HEK293 (cell line): Measurements from ENCODE around the gene RNF113B.

ENCODE experiments used
- CTCF ChIA-PET: fragments of 350-600 bp; formaldehyde crosslinking; extraction: SDS; loops from one replicate; lab custom pipeline; 2021; ENCODE audit warnings: antibody characterized with exemption; lab: Yijun Ruan, JAX
- POLR2A ChIA-PET: fragments of 300-600 bp; formaldehyde crosslinking; extraction: SDS; loops from one replicate; lab custom pipeline; 2020; ENCODE audit warnings: antibody characterized with exemption, inconsistent platforms; lab: Yijun Ruan, JAX
- H3K27ac ChIP-seq: fragments of 200-500 bp; sonication (Bioruptor generic); 2 replicates; pipeline ENCODE4 v1.5.1; 2014; ENCODE audit warnings: low read depth, low read length, control low read depth, inconsistent platforms; ENCODE audit errors: extremely low read depth
- H3K36me3 ChIP-seq, 2 experiments: fragments of 200-500 bp in 1 of 2; sonication (Bioruptor generic) in 1 of 2; 1 replicate in 1 of 2; 2 replicates in 1 of 2; pipeline ENCODE4 v1.5.1; 2014 to 2017; ENCODE audit warnings: inconsistent platforms in 2 of 2, low read length in 2 of 2; ENCODE audit not compliant: control insufficient read depth in 2 of 2, insufficient read depth in 1 of 2
- H3K4me1 ChIP-seq: fragments of 200-500 bp; sonication (Bioruptor generic); 2 replicates; pipeline ENCODE4 v1.5.1; 2014; ENCODE audit warnings: mild to moderate bottlenecking, low read length, inconsistent platforms; ENCODE audit not compliant: control insufficient read depth, insufficient read depth
- H3K4me3 ChIP-seq: 2 replicates; pipeline ENCODE4 v1.5.1; 2011; ENCODE audit warnings: low read depth, mild to moderate bottlenecking, control low read depth, low read length, moderate library complexity
- H3K9me3 ChIP-seq: fragments of 200-500 bp; sonication (Bioruptor generic); 2 replicates; pipeline ENCODE4 v1.5.1; 2014; ENCODE audit warnings: low read depth, low read length, inconsistent platforms; ENCODE audit not compliant: control insufficient read depth, insufficient read depth
- BCL11A ChIP-seq: fragments of 450-650 bp; formaldehyde crosslinking; IDR thresholded peaks from 2 replicates; pipeline ENCODE4 v1.5.1; 2016; ENCODE audit warnings: low read depth, missing biosample characterization, missing genetic modification characterization
- GLI2 ChIP-seq: fragments of 450-650 bp; formaldehyde crosslinking; IDR thresholded peaks from 2 replicates; pipeline ENCODE4; 2017; ENCODE audit warnings: missing biosample characterization, missing genetic modification characterization, low read depth, borderline replicate concordance
- GLIS2 ChIP-seq: fragments of 450-650 bp; formaldehyde crosslinking; IDR thresholded peaks from 2 replicates; pipeline ENCODE4 v1.5.1; 2016; ENCODE audit warnings: missing biosample characterization, missing genetic modification characterization
- KLF1 ChIP-seq: fragments of 450-650 bp; formaldehyde crosslinking; IDR thresholded peaks from 2 replicates; pipeline ENCODE4 v1.5.1; 2016; ENCODE audit warnings: missing biosample characterization, missing genetic modification characterization
- MZF1 ChIP-seq: fragments of 450-650 bp; formaldehyde crosslinking; IDR thresholded peaks from 2 replicates; pipeline ENCODE4 v1.5.1; 2017; ENCODE audit warnings: missing biosample characterization, missing genetic modification characterization, borderline replicate concordance
- RBAK ChIP-seq: fragments of 450-650 bp; formaldehyde crosslinking; IDR thresholded peaks from 2 replicates; pipeline ENCODE4 v1.5.1; 2016; ENCODE audit warnings: missing biosample characterization, missing genetic modification characterization
- REPIN1 ChIP-seq: fragments of 450-650 bp; formaldehyde crosslinking; IDR thresholded peaks from 2 replicates; pipeline ENCODE4 v1.5.1; 2017; ENCODE audit warnings: missing biosample characterization, missing genetic modification characterization, low read depth
- ZBTB21 ChIP-seq: fragments of 450-650 bp; formaldehyde crosslinking; IDR thresholded peaks from 2 replicates; pipeline ENCODE4 v1.5.1; 2017; ENCODE audit warnings: missing biosample characterization, missing genetic modification characterization
- ZBTB48 ChIP-seq: fragments of 450-650 bp; formaldehyde crosslinking; IDR thresholded peaks from 2 replicates; pipeline ENCODE4 v1.5.1; 2016; ENCODE audit warnings: missing biosample characterization, missing genetic modification characterization
- ZFP37 ChIP-seq: fragments of 450-650 bp; formaldehyde crosslinking; IDR thresholded peaks from 2 replicates; pipeline ENCODE4 v1.5.1; 2016; ENCODE audit warnings: missing biosample characterization, missing genetic modification characterization
- ZIC2 ChIP-seq: fragments of 450-650 bp; formaldehyde crosslinking; IDR thresholded peaks from 2 replicates; pipeline ENCODE4 v1.5.1; 2016; ENCODE audit warnings: missing biosample characterization, missing genetic modification characterization
- ZNF155 ChIP-seq: fragments of 450-650 bp; formaldehyde crosslinking; IDR thresholded peaks from 2 replicates; pipeline ENCODE4 v1.5.1; 2016; ENCODE audit warnings: missing biosample characterization, missing genetic modification characterization
- ZNF174 ChIP-seq: fragments of 450-650 bp; formaldehyde crosslinking; IDR thresholded peaks from 2 replicates; pipeline ENCODE4 v1.5.0; 2017; ENCODE audit warnings: missing biosample characterization, mild to moderate bottlenecking, missing genetic modification characterization
- ZNF248 ChIP-seq: fragments of 450-650 bp; formaldehyde crosslinking; IDR thresholded peaks from 2 replicates; pipeline ENCODE4 v1.5.1; 2017; ENCODE audit warnings: missing biosample characterization, missing genetic modification characterization
- ZNF621 ChIP-seq: fragments of 450-650 bp; formaldehyde crosslinking; IDR thresholded peaks from 2 replicates; pipeline ENCODE4 v1.5.1; 2017; ENCODE audit warnings: missing biosample characterization, missing genetic modification characterization
- ZNF654 ChIP-seq: fragments of 450-650 bp; formaldehyde crosslinking; IDR thresholded peaks from 2 replicates; pipeline ENCODE4 v1.5.1; 2016; ENCODE audit warnings: low read depth, missing biosample characterization, missing genetic modification characterization
- ZNF701 ChIP-seq: fragments of 450-650 bp; formaldehyde crosslinking; IDR thresholded peaks from 2 replicates; pipeline ENCODE4 v1.5.1; 2016; ENCODE audit warnings: missing biosample characterization, missing genetic modification characterization
- ZNF768 ChIP-seq: fragments of 450-650 bp; formaldehyde crosslinking; IDR thresholded peaks from 2 replicates; pipeline ENCODE4 v1.5.1; 2018; ENCODE audit warnings: missing biosample characterization, mild to moderate bottlenecking, missing genetic modification characterization
- ZXDB ChIP-seq: fragments of 450-650 bp; formaldehyde crosslinking; IDR thresholded peaks from 2 replicates; pipeline ENCODE4 v1.5.1; 2016; ENCODE audit warnings: missing biosample characterization, missing genetic modification characterization
- TF ChIP-seq, protein P1 (sequence below): fragments of 450-650 bp; formaldehyde crosslinking; IDR thresholded peaks from 2 replicates; pipeline ENCODE4 v1.5.1; 2016; ENCODE audit warnings: missing biosample characterization, missing genetic modification characterization
- TF ChIP-seq, protein P2 (sequence below): fragments of 450-650 bp; formaldehyde crosslinking; IDR thresholded peaks from 2 replicates; pipeline ENCODE4 v1.5.1; 2017; ENCODE audit warnings: missing biosample characterization, missing genetic modification characterization
- TF ChIP-seq, protein P3 (sequence below): fragments of 450-650 bp; formaldehyde crosslinking; IDR thresholded peaks from 2 replicates; pipeline ENCODE4 v1.5.1; 2016; ENCODE audit warnings: missing biosample characterization, missing genetic modification characterization
- TF ChIP-seq, protein P4 (sequence below): fragments of 450-650 bp; formaldehyde crosslinking; IDR thresholded peaks from 2 replicates; pipeline ENCODE4 v1.5.1; 2017; ENCODE audit warnings: missing biosample characterization, missing genetic modification characterization
- TF ChIP-seq, protein P5 (sequence below): fragments of 450-650 bp; formaldehyde crosslinking; IDR thresholded peaks from 2 replicates; pipeline ENCODE4 v1.5.1; 2016; ENCODE audit warnings: missing biosample characterization, missing genetic modification characterization, borderline replicate concordance

RNF113B gene

DNA sequence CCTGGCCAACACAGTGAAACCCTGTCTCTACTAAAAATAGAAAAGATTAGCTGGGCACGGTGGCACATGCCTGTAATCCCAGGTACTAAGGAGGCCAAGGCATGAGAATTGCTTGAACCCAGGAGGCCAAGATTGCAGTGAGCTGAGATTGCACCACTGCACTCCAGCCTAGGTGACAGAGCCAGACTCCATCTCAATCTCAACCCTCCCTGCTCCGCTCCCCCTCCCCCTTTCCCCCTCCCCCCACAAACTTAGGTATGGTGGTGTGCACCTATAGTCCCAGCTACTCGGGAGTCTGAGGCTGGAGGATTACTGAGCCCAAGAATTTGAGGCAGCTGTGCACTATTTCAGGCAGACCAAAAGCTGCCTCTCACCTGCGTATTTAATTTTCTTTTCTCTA is 21.6 kb upstream of the RNF113B start:
- H3K36me3 ChIP-seq, result no peaks in the 10 kb centered on the region
- H3K4me1 ChIP-seq, result peaks cover 2% of the 10 kb centered on the region; the same call in 1 of the 2 replicates
- ChIA-PET CTCF (no interaction called here), POLR2A (no interaction called here)
- no peak overlapping the region for H3K27ac ChIP-seq
- no peak overlapping the region for H3K4me3 ChIP-seq
- no peaks in the 10 kb centered on the region for H3K9me3 ChIP-seq
- TF ChIP-seq, protein P1, sequence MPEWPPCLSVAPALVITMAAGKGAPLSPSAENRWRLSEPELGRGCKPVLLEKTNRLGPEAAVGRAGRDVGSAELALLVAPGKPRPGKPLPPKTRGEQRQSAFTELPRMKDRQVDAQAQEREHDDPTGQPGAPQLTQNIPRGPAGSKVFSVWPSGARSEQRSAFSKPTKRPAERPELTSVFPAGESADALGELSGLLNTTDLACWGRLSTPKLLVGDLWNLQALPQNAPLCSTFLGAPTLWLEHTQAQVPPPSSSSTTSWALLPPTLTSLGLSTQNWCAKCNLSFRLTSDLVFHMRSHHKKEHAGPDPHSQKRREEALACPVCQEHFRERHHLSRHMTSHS (tag by site-specific recombination), result no peak
- TF ChIP-seq, protein P2, sequence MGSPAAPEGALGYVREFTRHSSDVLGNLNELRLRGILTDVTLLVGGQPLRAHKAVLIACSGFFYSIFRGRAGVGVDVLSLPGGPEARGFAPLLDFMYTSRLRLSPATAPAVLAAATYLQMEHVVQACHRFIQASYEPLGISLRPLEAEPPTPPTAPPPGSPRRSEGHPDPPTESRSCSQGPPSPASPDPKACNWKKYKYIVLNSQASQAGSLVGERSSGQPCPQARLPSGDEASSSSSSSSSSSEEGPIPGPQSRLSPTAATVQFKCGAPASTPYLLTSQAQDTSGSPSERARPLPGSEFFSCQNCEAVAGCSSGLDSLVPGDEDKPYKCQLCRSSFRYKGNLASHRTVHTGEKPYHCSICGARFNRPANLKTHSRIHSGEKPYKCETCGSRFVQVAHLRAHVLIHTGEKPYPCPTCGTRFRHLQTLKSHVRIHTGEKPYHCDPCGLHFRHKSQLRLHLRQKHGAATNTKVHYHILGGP (tag by site-specific recombination), result no peak
- TF ChIP-seq REPIN1, result no peak
- no peak for TF ChIP-seq BCL11A (tag by site-specific recombination)
- TF ChIP-seq ZXDB (tag by site-specific recombination), result no peak
- no peak for TF ChIP-seq RBAK (tag by site-specific recombination)
- TF ChIP-seq, protein P3, sequence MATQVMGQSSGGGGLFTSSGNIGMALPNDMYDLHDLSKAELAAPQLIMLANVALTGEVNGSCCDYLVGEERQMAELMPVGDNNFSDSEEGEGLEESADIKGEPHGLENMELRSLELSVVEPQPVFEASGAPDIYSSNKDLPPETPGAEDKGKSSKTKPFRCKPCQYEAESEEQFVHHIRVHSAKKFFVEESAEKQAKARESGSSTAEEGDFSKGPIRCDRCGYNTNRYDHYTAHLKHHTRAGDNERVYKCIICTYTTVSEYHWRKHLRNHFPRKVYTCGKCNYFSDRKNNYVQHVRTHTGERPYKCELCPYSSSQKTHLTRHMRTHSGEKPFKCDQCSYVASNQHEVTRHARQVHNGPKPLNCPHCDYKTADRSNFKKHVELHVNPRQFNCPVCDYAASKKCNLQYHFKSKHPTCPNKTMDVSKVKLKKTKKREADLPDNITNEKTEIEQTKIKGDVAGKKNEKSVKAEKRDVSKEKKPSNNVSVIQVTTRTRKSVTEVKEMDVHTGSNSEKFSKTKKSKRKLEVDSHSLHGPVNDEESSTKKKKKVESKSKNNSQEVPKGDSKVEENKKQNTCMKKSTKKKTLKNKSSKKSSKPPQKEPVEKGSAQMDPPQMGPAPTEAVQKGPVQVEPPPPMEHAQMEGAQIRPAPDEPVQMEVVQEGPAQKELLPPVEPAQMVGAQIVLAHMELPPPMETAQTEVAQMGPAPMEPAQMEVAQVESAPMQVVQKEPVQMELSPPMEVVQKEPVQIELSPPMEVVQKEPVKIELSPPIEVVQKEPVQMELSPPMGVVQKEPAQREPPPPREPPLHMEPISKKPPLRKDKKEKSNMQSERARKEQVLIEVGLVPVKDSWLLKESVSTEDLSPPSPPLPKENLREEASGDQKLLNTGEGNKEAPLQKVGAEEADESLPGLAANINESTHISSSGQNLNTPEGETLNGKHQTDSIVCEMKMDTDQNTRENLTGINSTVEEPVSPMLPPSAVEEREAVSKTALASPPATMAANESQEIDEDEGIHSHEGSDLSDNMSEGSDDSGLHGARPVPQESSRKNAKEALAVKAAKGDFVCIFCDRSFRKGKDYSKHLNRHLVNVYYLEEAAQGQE (tag by site-specific recombination), result no peak
- no peak for TF ChIP-seq ZNF701 (tag by site-specific recombination)
- TF ChIP-seq ZNF248 (tag by site-specific recombination), result no peak
- TF ChIP-seq ZNF174 (tag by site-specific recombination), result no peak
- TF ChIP-seq MZF1 (tag by site-specific recombination), result no peak
- TF ChIP-seq, protein P4, sequence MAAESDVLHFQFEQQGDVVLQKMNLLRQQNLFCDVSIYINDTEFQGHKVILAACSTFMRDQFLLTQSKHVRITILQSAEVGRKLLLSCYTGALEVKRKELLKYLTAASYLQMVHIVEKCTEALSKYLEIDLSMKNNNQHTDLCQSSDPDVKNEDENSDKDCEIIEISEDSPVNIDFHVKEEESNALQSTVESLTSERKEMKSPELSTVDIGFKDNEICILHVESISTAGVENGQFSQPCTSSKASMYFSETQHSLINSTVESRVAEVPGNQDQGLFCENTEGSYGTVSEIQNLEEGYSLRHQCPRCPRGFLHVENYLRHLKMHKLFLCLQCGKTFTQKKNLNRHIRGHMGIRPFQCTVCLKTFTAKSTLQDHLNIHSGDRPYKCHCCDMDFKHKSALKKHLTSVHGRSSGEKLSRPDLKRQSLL (tag by site-specific recombination), result no peak
- TF ChIP-seq ZBTB21 (tag by site-specific recombination), result no peak

DNA sequence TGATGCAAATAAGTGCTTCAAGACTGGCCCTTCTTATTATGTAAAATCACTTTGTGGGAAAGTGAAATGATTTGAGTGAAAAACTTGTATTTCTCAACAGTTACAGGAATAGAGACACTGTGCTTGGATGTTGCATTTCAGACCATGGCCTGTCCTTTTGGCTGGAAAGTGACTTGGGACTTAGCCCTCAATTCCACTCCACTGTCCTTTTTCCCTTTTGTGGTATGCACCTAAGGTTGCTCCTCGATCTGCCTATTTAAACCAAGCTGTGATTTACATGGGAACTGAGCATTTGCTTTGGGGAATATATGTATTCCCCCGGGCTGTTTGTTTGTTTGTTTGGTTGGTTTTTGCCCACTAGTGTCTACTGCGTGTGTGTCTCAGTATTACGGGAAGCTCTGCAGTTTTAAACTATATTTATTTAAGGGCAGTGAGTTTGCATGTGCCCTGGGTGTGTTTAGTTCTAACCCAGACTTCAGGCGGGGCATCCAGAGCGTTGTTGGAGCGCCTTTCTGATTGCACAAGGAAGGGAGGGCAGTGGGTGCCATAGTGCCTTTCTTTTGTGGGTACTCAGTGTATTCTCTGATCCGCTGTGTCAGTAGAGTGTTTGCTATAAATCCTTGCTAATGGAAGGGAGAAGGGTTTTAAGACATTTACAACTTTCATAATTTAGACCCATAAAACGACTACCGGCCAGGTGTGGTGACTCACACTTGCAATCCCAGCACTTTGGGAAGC is 18.2 kb upstream of the RNF113B start:
- H3K4me1 ChIP-seq, result peaks cover 5% of the 10 kb centered on the region
- CTCF ChIA-PET, result no interaction called here
- POLR2A ChIA-PET, result no interaction called here
- no peak overlapping the region for H3K27ac ChIP-seq
- H3K9me3 ChIP-seq, result no peaks in the 10 kb centered on the region
- H3K4me3 ChIP-seq, result no peak overlapping the region
- H3K36me3 ChIP-seq, result no peaks in the 10 kb centered on the region
- TF ChIP-seq, protein P2 (tag by site-specific recombination), result no peak
- TF ChIP-seq ZNF621 (no peak), ZBTB48 (tag by site-specific recombination) (no peak), KLF1 (tag by site-specific recombination) (no peak), ZIC2 (tag by site-specific recombination) (no peak), ZFP37 (no peak), ZNF155 (no peak), ZNF654 (tag by site-specific recombination) (no peak), ZNF768 (tag by site-specific recombination) (no peak), GLIS2 (tag by site-specific recombination) (no peak), GLI2 (no peak)
- TF ChIP-seq, protein P5, sequence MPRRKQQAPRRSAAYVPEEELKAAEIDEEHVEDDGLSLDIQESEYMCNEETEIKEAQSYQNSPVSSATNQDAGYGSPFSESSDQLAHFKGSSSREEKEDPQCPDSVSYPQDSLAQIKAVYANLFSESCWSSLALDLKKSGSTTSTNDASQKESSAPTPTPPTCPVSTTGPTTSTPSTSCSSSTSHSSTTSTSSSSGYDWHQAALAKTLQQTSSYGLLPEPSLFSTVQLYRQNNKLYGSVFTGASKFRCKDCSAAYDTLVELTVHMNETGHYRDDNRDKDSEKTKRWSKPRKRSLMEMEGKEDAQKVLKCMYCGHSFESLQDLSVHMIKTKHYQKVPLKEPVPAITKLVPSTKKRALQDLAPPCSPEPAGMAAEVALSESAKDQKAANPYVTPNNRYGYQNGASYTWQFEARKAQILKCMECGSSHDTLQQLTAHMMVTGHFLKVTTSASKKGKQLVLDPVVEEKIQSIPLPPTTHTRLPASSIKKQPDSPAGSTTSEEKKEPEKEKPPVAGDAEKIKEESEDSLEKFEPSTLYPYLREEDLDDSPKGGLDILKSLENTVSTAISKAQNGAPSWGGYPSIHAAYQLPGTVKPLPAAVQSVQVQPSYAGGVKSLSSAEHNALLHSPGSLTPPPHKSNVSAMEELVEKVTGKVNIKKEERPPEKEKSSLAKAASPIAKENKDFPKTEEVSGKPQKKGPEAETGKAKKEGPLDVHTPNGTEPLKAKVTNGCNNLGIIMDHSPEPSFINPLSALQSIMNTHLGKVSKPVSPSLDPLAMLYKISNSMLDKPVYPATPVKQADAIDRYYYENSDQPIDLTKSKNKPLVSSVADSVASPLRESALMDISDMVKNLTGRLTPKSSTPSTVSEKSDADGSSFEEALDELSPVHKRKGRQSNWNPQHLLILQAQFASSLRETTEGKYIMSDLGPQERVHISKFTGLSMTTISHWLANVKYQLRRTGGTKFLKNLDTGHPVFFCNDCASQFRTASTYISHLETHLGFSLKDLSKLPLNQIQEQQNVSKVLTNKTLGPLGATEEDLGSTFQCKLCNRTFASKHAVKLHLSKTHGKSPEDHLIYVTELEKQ, result no peak
